HL-60 (cell line): ENCODE results near the gene PLEKHB1.

Source experiments
- POLR2AphosphoS5 ChIP-seq: IDR thresholded peaks from 2 replicates; pipeline ENCODE4 v1.6.1; 2012; ENCODE audit warnings: low read depth
- TF ChIP-seq, protein P1 (sequence below): IDR thresholded peaks from one replicate; pipeline ENCODE4 v1.5.1; 2011; ENCODE audit warnings: low read length, control low read depth, inconsistent platforms; ENCODE audit not compliant: insufficient read depth
- TF ChIP-seq, protein P2 (sequence below): IDR thresholded peaks from 2 replicates; pipeline ENCODE4 v1.6.1; 2012; ENCODE audit warnings: low read depth; ENCODE audit not compliant: insufficient replicate concordance

DNA sequence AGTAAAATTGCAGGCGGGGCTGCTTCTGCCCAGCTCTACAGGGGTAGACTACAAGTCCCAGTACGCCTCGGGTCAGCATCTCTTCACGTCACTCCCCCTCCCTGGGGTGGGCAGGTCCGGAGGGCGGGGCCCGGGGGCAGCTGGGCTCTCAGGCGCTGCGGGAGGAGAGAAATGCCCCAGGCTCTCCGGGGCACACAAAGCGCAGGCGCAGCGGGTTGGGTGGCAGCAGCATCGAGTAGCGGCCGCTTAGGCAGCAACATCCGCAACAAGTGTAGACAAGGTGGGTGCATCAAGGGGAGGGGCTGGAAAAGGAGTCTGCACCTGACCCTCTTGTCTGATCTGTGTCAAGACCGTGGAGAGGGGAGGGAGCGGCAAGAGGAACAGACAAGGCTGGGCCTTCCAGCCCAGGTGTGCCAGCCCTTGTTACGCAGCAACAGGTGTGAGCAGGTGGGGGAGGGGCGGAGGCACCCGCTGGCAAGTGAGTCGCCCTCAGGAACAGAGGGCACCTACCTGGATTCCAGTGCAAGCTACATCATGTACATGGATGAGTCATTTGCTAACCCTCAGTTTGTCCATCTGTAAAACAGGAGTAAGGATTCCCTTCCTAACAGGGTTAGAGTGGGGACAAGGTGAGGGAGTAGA is 1.2 kb downstream of the PLEKHB1 start:
- TF ChIP-seq, protein P1, sequence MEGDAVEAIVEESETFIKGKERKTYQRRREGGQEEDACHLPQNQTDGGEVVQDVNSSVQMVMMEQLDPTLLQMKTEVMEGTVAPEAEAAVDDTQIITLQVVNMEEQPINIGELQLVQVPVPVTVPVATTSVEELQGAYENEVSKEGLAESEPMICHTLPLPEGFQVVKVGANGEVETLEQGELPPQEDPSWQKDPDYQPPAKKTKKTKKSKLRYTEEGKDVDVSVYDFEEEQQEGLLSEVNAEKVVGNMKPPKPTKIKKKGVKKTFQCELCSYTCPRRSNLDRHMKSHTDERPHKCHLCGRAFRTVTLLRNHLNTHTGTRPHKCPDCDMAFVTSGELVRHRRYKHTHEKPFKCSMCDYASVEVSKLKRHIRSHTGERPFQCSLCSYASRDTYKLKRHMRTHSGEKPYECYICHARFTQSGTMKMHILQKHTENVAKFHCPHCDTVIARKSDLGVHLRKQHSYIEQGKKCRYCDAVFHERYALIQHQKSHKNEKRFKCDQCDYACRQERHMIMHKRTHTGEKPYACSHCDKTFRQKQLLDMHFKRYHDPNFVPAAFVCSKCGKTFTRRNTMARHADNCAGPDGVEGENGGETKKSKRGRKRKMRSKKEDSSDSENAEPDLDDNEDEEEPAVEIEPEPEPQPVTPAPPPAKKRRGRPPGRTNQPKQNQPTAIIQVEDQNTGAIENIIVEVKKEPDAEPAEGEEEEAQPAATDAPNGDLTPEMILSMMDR: no peak
- TF ChIP-seq, protein P2, sequence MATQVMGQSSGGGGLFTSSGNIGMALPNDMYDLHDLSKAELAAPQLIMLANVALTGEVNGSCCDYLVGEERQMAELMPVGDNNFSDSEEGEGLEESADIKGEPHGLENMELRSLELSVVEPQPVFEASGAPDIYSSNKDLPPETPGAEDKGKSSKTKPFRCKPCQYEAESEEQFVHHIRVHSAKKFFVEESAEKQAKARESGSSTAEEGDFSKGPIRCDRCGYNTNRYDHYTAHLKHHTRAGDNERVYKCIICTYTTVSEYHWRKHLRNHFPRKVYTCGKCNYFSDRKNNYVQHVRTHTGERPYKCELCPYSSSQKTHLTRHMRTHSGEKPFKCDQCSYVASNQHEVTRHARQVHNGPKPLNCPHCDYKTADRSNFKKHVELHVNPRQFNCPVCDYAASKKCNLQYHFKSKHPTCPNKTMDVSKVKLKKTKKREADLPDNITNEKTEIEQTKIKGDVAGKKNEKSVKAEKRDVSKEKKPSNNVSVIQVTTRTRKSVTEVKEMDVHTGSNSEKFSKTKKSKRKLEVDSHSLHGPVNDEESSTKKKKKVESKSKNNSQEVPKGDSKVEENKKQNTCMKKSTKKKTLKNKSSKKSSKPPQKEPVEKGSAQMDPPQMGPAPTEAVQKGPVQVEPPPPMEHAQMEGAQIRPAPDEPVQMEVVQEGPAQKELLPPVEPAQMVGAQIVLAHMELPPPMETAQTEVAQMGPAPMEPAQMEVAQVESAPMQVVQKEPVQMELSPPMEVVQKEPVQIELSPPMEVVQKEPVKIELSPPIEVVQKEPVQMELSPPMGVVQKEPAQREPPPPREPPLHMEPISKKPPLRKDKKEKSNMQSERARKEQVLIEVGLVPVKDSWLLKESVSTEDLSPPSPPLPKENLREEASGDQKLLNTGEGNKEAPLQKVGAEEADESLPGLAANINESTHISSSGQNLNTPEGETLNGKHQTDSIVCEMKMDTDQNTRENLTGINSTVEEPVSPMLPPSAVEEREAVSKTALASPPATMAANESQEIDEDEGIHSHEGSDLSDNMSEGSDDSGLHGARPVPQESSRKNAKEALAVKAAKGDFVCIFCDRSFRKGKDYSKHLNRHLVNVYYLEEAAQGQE: no peak
- TF ChIP-seq POLR2AphosphoS5: no peak
